ENCODE results near the gene ANKRD24.
"Not testable (repeated sequence)": the region's sequence is repeated elsewhere in the genome, so short reads cannot be mapped to it uniquely, and the experiment has no call there.

The ANKRD24 gene

GRCh38 chr19:4260613-4261191 lies 78.2 kb downstream of the ANKRD24 start:
- FAIRE-seq, result no peak
- peak; percentile 62 for TF ChIP-seq SPI1 (IDR thresholded peaks at IDR 0.05; ENCODE audit: low read depth, low read length)
- TF ChIP-seq PAX5 (IDR thresholded peaks at IDR 0.05; ENCODE audit: insufficient read depth, low read length, severe bottlenecking), result no peak
- no peak for TF ChIP-seq POU2F2 (IDR thresholded peaks at IDR 0.05; ENCODE audit: low read depth, low read length)
- DNase-seq (ENCODE audit: insufficient read length, low spot score), result no peak

- FAIRE-seq (no peak), DNase-seq (ENCODE audit: insufficient read length, low spot score) (no peak)
- TF ChIP-seq POU2F2 (IDR thresholded peaks at IDR 0.05; ENCODE audit: low read depth, low read length), result no peak
- TF ChIP-seq PAX5 (IDR thresholded peaks at IDR 0.05; ENCODE audit: insufficient read depth, low read length, severe bottlenecking), result no peak
- TF ChIP-seq POLR2A (IDR thresholded peaks at IDR 0.05; ENCODE audit: low read depth, low read length), result no peak
- TF ChIP-seq SPI1 (IDR thresholded peaks at IDR 0.05; ENCODE audit: low read depth, low read length), result no peak
- TF ChIP-seq POLR2AphosphoS5 (IDR thresholded peaks at IDR 0.05; ENCODE audit: low read depth, low read length), result no peak
- no peak for TF ChIP-seq TAF1 (IDR thresholded peaks at IDR 0.05; ENCODE audit: low read depth, low read length)
These were observed 82.3 kb downstream of the ANKRD24 start for GRCh38 chr19:4264812-4265211.

GRCh38 chr19:4266253-4267000 lies 83.9 kb downstream of the ANKRD24 start:
- no peak for TF ChIP-seq PAX5 (IDR thresholded peaks at IDR 0.05; ENCODE audit: insufficient read depth, low read length, severe bottlenecking)
- peak; percentile 46 for TF ChIP-seq SPI1 (IDR thresholded peaks at IDR 0.05; ENCODE audit: low read depth, low read length)
- no peak for TF ChIP-seq POLR2A (IDR thresholded peaks at IDR 0.05; ENCODE audit: low read depth, low read length)
- DNase-seq (ENCODE audit: insufficient read length, low spot score), result no peak
- no peak for FAIRE-seq

GRCh38 chr19:4267101-4267900 lies 84.8 kb downstream of the ANKRD24 start:
- peak; percentile 76 for FAIRE-seq

GRCh38 chr19:4267901-4268815 lies 85.7 kb downstream of the ANKRD24 start:
- FAIRE-seq, result no peak
- DNase-seq (ENCODE audit: insufficient read length, low spot score), result no peak
- no peak for TF ChIP-seq POU2F2 (IDR thresholded peaks at IDR 0.05; ENCODE audit: low read depth, low read length)
- no peak for TF ChIP-seq PAX5 (IDR thresholded peaks at IDR 0.05; ENCODE audit: insufficient read depth, low read length, severe bottlenecking)
- no peak for TF ChIP-seq SPI1 (IDR thresholded peaks at IDR 0.05; ENCODE audit: low read depth, low read length)

More at GRCh38 chr19:4267101-4267900, 84.8 kb downstream of the ANKRD24 start:
- TF ChIP-seq POLR2A (IDR thresholded peaks at IDR 0.05; ENCODE audit: low read depth, low read length) (no peak), POU2F2 (IDR thresholded peaks at IDR 0.05; ENCODE audit: low read depth, low read length) (no peak), POLR2AphosphoS5 (IDR thresholded peaks at IDR 0.05; ENCODE audit: low read depth, low read length) (0 out of 2 replicates have a peak, but pooled peaks have one; percentile 41)
- no peak for DNase-seq (ENCODE audit: insufficient read length, low spot score)

GRCh38 chr19:4268816-4269430 lies 86.4 kb downstream of the ANKRD24 start:
- TF ChIP-seq POU2F2 (IDR thresholded peaks at IDR 0.05; ENCODE audit: low read depth, low read length), result no peak
- TF ChIP-seq POLR2A (IDR thresholded peaks at IDR 0.05; ENCODE audit: low read depth, low read length), result no peak
- no peak for TF ChIP-seq SPI1 (IDR thresholded peaks at IDR 0.05; ENCODE audit: low read depth, low read length)
- TF ChIP-seq TAF1 (IDR thresholded peaks at IDR 0.05; ENCODE audit: low read depth, low read length), result no peak
- no peak for TF ChIP-seq PAX5 (IDR thresholded peaks at IDR 0.05; ENCODE audit: insufficient read depth, low read length, severe bottlenecking)
- TF ChIP-seq POLR2AphosphoS5 (IDR thresholded peaks at IDR 0.05; ENCODE audit: low read depth, low read length), result no peak
- FAIRE-seq (no peak), DNase-seq (ENCODE audit: insufficient read length, low spot score) (no peak)

GRCh38 chr19:4272894-4273293 lies 90.4 kb downstream of the ANKRD24 start:
- TF ChIP-seq POLR2A (IDR thresholded peaks at IDR 0.05; ENCODE audit: low read depth, low read length) (no peak), SPI1 (IDR thresholded peaks at IDR 0.05; ENCODE audit: low read depth, low read length) (no peak), POLR2AphosphoS5 (IDR thresholded peaks at IDR 0.05; ENCODE audit: low read depth, low read length) (no peak), POU2F2 (IDR thresholded peaks at IDR 0.05; ENCODE audit: low read depth, low read length) (no peak), TAF1 (IDR thresholded peaks at IDR 0.05; ENCODE audit: low read depth, low read length) (no peak), PAX5 (IDR thresholded peaks at IDR 0.05; ENCODE audit: insufficient read depth, low read length, severe bottlenecking) (no peak)
- no peak for DNase-seq (ENCODE audit: insufficient read length, low spot score)
- FAIRE-seq, result no peak

- DNase-seq (ENCODE audit: insufficient read length, low spot score); FAIRE-seq: not testable (repeated sequence)
These were observed 91.8 kb downstream of the ANKRD24 start for GRCh38 chr19:4274321-4274686.
